ENCODE data around the gene SARDH.
A peak's percentile ranks its signal among the peaks of the same experiment; 100 is the strongest.

SARDH gene

DNA sequence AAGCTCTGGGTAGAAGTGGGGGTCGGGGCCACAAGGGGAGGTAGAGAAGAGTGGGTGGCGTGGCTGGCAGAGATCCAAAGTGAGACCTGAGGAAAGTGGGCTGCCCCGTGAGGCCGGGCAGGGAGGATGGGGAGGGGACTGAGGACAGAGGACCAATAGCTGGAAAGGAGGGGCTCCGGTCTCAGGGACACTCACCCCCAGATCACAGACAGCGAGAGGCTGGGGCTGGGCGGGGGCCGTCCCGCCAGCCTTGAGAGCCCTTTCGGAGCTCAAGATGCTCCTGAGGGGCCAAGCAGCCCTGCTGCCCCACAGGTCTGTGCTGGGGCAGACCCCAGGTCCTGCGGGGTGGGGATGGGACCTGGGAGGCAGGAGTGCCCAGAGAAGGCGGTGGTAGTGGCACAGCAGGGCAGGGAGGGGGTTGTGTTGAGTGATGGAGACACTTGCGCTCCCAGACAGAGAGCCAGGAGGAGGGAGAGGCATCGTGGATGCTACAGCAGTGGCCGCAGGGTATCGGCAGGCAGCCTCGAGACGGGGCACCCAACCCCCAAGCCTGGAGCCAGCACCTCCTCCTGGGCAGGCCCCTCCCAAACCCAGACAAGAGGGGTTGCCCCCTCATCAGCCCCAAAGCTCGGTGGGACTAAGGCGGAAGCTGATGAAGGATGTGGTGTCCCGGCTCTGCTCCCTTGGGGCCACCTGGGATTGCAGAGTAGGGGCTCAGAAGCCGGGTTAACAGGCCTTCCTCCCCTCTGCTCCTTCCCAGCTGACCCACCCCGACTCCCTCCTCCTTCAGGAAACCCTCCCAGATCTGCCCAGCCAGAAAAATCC, 3.4 kb downstream of the SARDH start:
- DNase-seq (ENCODE audit: low read depth), result no peak

DNA sequence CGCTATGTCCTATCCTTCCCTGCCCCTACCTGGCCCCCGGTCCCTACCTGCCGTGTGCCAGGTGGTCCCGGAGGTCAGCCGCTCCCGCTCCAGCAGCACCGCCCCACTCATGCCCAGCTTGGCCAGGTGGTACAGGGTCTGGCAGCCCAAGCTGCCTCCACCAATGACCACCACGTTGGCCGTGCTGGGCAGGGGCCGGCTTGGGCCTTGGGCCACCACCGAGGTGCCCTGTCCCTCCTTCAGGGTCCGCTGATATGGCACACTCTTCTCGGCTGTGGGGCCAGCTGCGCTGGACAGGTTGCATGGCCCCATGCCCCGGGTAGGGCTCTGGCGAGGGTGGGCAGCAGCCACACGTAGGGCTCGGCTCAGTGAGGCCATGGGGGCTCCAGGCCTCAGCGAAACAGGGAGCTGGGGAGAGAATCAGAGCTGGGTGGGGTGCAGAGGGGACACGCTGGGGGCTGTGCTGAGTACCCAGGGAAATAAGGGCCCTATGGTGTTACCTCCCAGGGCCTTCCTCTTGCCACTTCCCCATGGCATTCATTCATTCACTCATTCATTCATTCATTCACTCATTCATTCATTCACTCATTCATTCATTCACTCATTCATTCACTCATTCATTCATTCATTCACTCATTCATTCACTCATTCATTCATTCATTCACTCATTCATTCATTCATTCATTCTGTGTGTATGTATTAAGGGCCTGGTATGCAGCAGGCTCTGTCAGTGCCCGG, 4.2 kb downstream of the SARDH start:
- no peak for DNase-seq (ENCODE audit: low read depth)

DNA sequence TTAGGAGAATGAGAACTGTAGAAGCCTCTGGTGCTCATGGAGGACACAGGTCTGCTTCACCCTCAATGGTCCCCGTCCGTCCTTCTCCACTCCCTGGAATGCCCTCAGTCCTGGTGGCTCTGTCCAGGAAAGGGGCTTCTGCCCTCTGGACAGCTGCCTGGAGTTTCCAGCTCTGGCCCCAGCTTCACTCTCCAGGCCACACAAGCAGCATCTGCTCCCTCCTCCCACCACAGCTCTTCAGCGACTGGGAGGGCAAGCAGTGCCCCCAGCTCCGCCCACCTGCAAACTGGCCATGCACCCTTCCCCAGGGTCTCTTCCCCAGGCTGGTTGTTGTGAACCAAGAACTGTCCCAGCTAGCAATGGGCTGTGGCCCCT, 4.7 kb downstream of the SARDH start:
- no peak for DNase-seq (ENCODE audit: low read depth)

DNA sequence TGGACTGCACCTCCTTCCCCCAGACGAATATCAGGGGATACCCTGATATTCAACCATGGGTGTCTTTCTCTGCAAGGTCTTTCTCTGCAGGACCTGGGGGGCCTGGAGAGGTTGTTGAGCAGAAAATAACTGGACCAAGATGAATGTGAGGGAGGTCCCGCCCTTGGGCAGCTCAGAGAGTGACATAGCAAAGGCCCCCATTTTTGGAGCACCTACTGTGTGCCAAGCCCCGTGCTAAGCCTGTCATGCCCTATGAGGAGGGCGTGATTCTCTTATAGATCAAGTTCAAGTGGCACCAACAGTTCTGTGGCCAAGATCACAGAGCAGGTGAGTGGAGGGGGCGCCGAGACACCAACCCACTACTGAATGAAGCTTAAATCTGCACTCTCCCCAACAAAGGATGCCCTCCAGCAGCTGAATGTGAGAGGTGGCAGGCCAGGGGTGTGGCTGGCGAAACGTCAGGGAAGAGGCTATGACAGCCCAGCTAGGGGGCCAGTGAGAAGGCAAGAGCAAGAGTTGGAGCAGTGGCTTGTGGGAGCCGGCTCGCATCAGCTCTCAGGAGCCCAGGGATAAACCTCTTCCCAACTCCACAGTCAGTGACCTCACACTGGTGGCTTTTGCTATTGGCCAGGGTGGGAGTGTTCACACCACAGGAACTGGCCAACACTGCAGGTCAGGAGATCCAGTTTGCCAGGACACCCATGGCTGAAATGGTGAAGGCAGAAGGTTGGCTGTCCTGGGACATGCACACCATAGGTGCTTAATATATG, 5.3 kb downstream of the SARDH start:
- DNase-seq (ENCODE audit: low read depth), result no peak

DNA sequence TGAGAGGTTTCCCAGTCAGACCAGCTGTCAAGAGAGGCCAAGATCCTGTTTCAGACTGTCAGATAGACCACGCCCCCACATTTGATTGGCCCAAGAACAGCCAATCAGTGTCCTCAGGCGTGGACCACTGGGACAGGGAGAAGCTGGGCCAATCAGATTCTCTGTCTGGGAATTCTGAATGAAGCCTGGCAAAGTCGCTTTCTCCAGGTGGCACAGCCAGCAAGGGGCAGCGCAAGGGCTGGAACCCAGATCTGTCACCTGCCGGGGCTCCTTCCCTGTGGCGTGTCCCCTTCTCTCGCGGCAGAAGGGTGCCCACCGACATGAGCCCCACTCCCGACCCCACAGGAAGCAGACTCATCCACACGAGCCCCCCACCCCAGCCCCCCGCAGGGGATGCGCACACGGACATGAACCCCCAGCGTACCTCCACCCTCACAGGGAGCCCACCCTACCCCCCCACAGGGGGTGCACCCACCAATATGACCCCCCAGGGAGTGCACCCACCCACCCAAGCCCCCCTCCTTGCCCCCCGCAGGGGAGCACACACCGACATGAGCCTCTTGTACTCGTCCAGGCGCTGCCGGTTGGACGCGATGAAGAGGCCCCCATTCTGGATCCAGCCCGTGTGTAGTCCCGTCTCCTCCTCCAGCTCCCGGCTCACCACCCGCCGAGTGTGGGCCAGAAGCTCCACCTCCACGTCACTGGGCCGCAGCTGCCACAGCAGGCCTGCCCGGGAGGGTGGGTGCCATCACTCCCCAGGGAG, 6.1 kb downstream of the SARDH start:
- peak; percentile 67 for DNase-seq (ENCODE audit: low read depth)

DNA sequence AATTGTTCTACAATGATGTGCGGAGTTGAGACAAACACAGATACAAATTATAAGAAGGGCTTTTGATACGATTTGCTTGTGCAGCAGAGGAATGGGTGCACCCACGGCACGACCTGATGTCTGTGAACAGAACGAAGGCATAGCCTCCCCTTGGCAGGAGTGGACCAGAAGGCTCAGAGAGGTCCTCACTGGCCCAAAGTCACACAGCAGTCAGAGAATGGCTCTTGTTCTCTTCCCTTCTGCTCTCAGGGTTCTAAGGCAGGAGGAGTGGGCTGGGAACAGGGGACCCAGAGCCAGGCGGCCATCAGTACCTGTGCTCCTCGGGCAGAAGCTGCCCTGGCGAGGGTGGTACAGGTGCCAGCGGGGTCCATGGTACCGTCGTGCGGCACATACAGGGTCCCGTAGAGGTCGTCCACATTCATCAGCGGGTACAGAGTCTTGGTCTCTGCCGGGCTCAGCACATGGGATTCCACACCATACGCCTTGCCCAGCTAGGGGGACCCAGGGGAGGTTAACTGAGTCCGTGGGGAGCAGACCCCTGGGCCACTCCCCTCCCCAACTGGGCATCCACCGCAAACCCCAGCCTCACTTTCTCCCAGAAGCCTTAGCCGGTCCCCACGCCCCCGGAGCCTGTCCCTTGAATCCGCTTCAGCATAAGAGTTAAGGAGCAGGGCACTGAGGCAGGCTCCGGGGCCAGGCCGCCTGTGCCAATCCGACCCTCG, 7.0 kb downstream of the SARDH start:
- DNase-seq (ENCODE audit: low read depth), result no peak

DNA sequence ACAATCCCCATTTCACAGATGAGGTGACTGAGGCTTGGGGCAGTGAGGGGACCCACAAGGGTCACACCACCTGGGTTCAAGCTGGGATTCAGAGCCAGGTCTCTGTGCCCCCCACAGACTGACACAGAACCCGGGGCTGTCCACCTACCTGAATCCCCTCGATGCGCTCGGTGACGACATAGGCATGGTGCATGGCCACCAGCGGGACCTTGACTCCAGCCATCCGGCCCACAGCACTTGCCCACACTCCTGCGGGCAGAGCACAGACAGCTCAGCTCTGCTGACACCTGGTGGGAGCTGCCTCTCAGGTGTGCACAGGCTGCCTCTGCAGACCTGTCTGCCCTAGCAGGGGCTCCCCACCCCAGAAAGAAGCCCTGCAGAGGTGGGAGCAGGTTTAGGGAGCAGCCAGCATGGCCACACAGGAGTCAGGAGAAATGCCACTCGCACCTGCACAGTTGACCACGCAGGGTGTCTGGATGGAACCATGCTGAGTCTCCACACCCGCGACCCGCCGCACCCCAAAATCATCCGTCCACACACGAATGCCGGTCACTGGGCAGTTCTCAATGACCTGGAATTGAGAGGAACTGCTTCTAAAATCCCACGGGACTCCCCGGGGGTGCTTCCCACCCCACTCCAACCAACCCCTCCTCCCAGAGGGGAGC, 8.4 kb downstream of the SARDH start:
- no peak for DNase-seq (ENCODE audit: low read depth)

DNA sequence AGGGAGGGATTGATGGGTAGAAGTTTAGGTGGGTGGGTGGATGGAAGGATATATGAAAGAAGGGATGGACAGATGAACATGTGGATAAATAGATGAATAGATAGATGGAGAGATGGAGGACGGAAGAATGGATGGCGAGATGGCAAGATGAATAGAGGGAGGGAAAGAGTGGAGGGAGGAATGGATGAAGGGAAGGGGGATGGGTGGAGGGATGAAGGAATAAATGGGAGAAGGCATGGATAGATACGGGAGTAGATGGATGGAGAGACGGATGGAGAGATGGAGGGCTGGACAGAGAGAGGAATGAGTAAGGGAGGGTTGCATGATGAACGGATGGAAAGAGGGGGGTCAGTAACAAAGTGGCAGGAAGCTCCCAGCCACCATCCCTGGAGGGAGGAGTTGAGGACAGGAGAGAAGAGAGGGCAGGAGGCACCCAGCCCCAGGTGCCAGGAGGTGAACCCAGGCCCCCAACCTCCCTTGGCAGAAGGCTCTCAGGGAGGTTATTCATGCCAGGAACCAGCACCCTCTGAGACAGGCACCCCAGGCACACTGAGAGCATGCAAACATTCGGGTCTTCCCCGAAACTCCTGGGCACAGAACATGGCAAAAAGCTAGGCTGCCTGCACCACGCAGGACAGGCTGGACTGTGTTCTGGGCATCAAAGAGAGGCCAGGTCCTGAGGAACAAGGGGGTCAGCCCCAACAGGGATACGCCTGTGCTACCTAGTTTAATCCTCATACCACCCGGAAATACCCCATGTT, 9.1 kb downstream of the SARDH start:
- DNase-seq (ENCODE audit: low read depth), result no peak

DNA sequence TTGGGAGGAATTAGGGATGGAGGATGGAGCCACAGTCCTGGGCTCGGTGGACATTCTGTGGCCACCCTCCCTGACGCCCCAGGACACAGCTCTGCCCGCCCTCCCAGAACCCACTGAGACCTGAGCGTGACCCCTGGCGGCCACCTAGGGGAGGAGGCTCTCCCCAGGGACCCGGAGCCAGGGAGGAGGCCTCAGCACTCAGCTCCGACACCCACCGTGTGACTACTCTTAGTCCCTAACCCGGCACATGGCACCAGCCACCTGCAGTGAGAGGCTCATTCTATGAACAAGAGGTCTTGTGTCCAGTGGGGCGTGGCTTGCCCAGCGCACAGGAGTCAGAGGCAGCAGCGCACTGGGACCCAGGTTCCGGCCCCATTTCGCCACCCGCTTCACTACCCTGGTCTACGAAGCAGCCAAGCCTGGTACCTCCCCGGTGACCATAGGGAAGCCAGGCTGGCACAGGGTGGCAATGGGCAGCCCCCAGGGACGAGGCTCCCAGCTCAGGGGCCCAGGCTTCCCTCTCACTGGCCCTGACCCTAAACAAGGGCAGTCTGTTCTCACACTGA, 10.2 kb downstream of the SARDH start:
- no peak for DNase-seq (ENCODE audit: low read depth)

DNA sequence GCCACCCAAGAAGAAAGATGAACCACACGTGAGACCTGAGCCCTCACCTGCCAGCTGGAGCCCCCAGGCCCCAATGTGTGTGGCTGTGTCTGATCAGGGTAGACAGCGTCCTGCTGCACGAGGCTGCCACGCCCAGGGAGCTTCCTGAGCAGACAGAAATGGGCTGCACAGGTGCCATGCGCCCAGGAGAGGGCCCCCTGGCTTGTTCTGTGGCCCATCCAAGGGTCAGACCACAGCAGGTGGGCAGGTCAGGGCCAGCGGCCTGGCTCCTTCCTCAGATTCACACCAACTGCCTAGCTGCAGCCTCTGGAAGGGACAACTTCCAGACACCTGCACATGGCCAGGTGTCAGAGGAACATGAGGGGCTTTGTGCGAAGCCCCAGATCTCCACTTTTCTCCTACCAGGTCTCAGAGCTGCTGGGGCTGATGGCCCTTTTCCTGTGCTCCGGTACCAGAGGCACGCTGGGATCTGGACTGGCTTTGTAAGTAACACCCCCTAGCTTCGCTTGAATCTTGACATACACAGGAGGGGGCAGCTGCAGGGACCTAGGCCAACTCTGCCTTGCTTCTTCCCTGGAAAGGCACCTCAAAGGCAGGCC, 10.8 kb downstream of the SARDH start:
- no peak for DNase-seq (ENCODE audit: low read depth)

DNA sequence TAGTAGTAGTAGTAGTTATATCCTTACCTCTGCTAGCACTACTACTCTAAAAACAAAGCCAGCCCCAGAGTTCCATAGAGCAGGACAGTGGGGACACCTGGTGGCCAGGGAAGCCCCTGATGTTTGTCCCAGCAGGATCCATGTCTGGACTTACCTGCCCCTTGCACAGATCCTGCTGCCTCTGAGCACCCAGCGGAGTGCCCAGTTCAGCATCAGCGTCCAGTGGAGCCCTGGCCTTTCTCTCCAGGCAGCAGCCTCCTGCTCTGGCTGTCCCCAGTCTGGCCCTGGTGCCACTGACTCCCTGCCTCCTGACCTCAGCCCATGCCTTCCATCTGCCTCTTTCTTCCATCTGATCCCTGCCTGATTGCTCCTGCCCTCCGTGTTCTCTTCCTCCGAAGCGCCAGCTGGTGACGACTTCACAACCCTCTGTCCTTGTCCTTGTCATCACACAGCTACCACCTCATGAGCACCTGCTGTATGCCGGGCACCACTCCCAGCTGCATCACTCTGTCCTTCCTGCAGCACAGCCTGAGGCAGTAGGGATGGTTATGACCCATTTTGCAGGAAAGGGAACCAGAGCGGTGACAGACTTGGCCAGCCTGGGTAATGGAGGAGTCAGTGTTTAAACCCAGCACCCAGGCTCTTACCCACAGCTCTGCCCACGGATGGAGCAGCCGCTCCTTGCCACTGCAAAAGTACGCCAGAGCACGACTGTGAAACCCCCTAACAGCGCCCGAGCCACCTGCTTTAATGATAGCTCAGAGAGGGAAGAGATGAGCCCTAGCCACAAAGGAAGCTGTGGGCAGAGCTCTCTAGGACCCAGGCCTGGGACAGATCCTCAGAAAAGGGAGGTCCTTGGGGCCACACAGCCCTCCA, 11.5 kb downstream of the SARDH start:
- DNase-seq (ENCODE audit: low read depth), result peak; percentile 44

DNA sequence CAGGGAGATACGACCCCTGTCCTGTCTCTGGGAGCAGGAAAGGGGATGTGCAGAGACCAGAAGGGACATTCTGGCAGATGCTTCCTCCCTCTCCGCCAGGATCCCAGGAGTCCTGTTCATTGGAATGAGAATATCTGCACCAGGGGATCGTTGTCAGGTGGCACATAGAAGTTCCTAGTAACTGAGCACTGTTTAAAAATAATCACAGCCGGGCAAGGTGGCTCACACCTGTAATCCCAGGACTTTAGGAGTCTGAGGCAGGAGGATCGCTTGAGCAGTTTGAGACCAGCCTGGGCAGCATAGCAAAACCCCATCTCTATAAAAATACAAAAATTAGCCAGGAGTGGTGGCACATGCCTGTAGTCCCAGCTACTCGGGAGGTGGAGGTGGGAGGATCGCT, 12.3 kb downstream of the SARDH start:
- DNase-seq (ENCODE audit: low read depth), result no peak

DNA sequence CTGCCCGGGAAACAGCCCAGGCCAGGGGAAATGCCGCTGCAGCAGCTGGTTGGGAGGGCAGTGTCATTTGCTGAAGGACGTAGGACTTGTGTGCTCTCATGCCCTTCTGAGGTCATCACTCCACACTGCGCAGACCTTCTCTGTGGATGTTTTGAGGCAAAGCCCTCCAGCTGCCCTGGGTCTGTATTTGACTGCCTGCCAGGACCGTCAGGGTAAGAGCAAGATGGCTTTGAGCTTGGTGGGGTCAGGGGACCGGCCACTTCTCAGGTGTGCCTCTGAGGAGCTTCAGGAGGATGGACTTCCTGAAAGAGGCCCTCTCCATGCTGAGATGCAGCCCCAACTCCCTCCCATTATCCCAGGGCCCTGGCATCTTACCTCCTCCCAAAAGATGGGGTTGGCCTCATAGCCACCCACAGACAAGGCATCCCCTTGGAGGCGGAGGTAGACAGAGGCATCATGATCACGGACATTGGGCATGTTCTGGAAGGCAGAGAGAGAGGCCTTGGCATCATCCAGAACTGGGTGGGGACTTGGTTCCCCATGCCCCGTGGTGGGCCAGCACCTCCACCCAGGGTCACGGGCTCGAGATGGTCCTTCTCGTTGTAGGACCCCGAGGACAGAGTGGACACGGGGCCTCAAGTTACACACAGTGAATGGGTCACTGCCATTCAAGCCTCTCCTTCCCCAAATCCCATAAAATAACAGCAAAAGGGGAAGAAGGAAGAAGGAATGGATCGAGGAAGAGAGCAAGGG, 19.4 kb downstream of the SARDH start:
- no peak for DNase-seq (ENCODE audit: low read depth)

DNA sequence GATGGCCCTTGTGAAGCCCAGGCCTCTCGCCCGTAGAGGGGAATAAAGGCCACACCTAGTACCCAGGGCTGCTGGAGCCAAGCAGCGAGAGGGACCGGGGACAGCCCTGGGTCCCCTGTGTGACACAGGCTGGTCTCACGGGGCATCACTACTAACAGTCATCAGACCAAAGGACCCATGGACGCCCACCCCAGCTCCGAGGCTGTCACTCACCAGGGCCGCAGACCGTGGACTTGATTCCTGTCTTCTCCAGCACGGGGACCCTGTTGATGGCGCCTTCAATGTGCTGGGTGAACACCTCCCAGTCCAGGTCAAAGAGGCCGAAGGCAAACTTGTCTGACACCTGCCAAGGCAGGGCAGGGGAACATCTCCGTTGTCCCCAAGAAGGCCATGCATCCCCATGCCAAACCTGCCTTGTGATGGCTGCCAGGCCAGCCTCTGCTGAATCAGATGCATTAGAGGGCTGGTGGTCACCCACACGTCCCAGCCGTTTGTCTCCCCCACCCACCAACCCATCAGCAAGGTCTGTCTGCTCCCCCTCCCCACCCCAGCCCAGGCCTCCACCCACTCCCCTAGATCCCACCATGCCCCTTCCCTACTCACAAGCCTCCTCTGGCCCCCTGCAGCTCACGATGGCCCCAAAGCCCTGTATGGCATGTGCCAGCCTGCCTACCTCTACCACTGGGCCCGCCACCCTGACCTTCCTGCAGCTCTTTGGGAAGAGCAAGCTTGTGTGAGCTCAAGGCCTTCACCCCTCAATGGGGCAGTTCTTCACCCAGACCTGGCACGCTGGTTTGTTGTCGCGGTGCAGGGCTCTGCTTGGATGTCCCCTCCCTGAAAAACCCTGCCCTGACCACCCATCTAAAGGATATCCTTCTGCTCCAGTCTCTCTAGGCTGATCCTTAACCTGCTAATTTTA, 20.8 kb downstream of the SARDH start:
- DNase-seq (ENCODE audit: low read depth), result no peak

DNA sequence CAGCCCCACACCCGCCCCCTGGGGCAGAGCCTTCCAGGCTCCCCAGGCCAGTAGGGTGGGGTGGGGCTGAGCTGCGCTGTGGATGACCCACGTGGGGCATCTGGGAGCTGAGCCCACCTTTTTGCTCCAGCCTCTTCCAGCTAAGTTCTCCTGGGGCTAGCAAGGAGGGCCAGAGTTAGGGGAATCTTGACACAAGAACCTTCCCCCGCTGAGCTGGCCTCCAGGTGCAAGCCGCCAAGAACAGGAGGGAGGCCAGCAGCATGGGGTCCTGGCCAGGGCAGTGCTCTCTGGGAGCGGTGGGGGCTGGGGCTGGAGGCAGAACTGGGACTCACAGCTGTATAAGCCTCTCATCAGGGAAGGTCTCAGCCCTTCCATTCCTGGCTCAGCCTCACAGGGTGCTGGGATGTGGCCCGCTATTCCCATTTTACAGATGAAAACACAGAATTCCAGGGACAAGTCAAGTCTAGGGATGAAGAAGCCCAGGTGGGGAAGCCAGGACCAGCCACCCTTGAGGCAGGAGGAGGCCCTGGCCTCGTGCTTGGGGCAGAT, 21.5 kb downstream of the SARDH start:
- no peak for DNase-seq (ENCODE audit: low read depth)

DNA sequence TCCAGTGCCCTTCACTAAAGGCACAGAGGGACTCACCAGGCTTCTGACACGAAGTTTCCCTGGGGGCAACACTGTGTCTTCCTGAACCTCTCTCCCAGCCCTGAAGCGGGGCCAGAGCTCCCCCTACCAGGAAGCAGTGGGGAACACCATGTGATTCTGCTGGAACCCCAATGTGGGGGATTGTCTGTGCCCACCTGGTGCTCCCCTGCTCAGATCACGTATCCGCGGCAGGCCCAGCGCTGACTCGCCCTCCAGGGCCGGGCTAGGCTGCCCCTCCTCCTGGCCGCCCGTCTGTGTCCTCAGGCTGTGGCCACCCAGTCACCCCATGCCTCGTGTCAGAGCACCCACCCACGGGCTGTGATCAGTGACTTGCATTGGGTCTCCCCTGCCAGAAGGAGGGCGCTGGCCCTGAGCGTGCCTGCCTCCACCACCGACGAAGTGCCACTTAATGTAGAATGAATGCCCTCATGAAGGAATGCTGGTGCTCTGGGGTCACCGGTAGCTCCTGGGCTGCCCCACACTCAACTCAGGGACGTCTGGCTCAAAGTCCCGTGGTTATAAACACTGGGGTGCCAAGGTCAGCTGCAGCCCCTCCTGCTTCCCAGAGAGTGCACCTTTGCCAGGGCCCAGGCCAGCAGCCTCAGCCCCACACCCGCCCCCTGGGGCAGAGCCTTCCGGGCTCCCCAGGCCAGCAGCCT, 22.1 kb downstream of the SARDH start:
- peak; percentile 37 for DNase-seq (ENCODE audit: low read depth)

Measured in amniotic epithelial cell (primary cell).